Choroid plexus epithelial cell (primary cell): Measurements from ENCODE around the gene TBC1D1.
A peak's percentile ranks its signal among the peaks of the same experiment; 100 is the strongest.

ENCODE experiments used
- DNase-seq: peaks from one replicate; pipeline ENCODE4 v3.0.0-alpha.2; 2010; ENCODE audit warnings: low read depth
- H3K4me3 ChIP-seq: 2 replicates; pipeline ENCODE4 v1.5.1; 2011; ENCODE audit warnings: low read depth, mild to moderate bottlenecking, control low read depth, low read length, moderate library complexity
- TF ChIP-seq, protein P1 (sequence below): conservative IDR thresholded peaks from 2 replicates; pipeline ENCODE4 v1.5.1; 2011; ENCODE audit warnings: low read depth, mild to moderate bottlenecking, control low read depth, inconsistent platforms, low read length, moderate library complexity

Gene TBC1D1

DNA sequence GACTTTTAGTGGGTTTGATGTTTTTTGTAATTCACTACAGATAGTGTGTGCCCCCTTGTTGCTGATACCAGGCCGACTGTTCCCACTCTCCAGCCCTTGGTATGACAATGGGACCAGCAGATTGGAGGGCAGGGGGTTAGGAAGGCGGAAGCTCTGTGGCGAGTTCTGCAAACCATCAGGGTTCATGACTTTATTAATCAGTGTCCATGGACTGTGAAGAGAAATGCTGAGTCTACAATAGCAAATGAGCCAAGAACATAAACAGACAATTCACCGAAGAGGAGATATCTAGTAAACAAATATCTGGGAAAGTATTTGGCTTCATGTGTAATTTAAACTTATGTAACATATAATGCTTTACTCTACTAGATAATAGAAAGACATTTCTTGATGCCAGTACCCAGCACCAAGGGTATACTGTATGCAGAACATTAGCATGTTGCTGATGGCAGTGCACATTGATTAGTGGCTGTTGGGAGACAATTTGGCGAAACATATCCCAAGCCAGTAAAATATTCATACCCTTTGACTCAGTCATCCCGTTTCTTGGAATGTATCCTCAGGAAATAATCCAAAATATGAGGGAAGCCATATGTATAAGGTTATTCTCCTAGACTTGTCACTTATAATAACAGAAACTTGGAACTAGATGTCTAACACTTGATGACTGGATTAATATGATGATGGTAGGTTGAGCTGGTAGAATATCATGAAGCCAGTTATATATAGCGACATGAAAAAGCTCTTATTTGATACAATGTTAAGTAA, 238.8 kb downstream of the TBC1D1 start:
- H3K4me3 ChIP-seq, result no peak overlapping the region
- TF ChIP-seq, protein P1, sequence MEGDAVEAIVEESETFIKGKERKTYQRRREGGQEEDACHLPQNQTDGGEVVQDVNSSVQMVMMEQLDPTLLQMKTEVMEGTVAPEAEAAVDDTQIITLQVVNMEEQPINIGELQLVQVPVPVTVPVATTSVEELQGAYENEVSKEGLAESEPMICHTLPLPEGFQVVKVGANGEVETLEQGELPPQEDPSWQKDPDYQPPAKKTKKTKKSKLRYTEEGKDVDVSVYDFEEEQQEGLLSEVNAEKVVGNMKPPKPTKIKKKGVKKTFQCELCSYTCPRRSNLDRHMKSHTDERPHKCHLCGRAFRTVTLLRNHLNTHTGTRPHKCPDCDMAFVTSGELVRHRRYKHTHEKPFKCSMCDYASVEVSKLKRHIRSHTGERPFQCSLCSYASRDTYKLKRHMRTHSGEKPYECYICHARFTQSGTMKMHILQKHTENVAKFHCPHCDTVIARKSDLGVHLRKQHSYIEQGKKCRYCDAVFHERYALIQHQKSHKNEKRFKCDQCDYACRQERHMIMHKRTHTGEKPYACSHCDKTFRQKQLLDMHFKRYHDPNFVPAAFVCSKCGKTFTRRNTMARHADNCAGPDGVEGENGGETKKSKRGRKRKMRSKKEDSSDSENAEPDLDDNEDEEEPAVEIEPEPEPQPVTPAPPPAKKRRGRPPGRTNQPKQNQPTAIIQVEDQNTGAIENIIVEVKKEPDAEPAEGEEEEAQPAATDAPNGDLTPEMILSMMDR, result no peak
- DNase-seq, result peak; percentile 37

DNA sequence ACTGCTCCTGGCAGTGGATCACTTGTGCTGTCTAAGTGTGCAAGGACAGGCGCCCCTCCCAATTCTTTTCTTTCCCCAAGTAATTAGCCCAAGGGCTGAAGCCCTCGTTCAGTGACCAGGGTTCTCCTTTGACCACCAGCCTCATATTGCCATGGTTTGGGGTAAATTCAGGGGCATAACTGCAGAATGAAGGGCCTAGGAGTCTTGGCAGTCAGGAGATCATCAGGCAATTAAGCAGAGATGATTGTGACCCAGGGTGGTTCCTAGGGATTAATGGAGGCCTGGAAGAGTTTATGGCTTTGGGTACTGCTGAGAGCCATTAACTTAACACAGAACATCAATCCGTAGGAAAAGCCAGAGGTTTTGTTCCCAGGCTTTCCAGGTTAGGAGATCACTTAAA, 240.0 kb downstream of the TBC1D1 start:
- no peak overlapping the region for H3K4me3 ChIP-seq
- no peak for DNase-seq
- TF ChIP-seq, protein P1, result no peak

DNA sequence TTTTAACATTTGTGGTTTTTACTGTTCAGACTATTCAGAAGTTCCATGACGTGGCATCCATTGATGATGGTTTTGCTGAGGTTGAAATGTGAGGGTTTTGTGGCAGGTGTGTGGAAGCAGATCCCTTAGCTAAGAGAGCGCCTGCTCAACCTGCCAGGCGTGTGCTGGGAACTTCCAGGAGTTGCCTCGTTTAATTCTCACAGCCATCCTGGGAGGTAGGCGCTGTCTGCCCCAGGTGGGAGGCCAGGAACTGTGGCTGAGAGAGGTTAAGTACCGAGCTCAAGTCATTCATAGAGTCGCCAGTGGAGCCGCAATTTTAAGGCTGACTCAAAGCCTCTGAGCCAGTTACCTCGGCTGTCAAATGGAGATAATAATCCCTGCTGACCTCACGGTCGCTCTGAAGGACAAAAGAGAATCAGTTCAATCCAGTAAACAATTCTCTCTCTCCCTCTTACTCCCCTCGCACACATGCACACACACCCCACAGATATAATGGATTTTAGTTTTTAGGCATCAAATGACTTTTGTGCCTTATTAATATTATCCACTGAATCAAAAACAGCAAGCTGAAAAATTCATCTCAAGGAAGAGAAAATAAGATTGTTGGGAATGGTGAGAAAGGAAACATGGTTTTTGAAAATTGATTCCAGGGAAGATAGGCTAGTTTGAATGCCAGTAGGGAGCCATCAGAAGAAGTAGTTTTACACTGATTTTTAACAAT, 240.6 kb downstream of the TBC1D1 start:
- H3K4me3 ChIP-seq, result no peak overlapping the region
- TF ChIP-seq, protein P1, result peak; percentile 17
- peak; percentile 60 for DNase-seq

DNA sequence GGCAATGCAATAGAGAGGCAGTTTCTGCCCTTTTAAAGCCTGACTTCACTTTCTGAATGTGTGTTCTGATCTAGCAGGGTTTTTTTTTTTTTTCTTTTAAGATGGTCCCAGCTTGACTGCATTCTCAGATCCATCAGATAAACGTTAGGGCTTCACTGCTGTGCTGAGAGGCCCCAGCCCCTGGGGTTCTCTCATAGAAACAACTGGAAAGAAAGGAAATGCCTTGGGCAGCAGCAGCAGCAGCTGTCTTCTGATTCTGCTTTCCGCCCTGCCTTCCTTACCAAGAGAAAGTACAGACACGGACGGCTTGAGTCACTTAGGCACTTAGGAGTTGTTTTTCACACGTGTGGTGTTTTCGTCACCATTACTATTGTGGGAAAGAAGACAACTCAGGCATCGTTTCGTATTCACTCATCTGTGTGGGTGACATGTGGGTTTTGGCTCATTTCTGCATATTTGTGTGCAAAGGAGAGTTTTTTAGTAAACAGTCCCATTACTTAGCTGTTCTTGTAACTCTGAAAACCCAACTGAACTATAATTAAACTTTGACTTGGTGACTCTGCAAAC, 241.3 kb downstream of the TBC1D1 start:
- DNase-seq, result peak; percentile 99
- H3K4me3 ChIP-seq, result no peak overlapping the region
- TF ChIP-seq, protein P1, result no peak

DNA sequence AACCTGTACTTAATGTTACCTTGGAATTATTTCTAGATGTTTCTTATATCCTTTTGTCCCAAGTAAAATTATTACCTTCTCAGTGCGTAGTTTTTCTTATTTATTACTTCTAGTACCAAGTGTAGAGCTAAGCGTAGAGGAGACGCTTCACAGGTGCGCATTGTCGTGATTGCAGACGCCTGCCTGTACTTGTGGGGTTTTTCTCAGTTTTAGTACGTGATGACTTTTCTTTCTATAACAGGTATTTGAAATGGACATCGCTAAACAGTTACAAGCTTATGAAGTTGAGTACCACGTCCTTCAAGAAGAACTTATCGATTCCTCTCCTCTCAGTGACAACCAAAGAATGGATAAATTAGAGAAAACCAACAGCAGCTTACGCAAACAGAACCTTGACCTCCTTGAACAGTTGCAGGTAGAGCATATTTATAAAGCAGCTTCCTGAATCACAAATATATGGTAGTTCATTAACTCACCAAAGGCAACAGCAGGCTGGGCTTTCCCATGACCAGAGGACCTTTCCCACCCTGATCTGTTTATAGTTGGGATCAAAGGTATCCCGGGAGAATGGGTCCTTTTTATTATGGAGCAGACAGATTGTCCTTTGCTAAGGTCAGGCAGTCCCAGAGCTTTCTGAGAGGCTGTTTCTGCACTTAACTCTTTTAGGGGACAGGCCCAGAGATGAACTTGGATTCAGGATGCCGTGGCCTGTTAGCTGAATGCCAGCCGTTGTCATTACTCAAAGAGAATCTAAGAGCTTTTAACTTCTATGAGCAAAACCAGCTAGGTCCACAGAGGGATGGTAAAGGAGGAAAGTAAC, 242.2 kb downstream of the TBC1D1 start:
- TF ChIP-seq, protein P1, result no peak
- H3K4me3 ChIP-seq, result no peak overlapping the region
- no peak for DNase-seq

DNA sequence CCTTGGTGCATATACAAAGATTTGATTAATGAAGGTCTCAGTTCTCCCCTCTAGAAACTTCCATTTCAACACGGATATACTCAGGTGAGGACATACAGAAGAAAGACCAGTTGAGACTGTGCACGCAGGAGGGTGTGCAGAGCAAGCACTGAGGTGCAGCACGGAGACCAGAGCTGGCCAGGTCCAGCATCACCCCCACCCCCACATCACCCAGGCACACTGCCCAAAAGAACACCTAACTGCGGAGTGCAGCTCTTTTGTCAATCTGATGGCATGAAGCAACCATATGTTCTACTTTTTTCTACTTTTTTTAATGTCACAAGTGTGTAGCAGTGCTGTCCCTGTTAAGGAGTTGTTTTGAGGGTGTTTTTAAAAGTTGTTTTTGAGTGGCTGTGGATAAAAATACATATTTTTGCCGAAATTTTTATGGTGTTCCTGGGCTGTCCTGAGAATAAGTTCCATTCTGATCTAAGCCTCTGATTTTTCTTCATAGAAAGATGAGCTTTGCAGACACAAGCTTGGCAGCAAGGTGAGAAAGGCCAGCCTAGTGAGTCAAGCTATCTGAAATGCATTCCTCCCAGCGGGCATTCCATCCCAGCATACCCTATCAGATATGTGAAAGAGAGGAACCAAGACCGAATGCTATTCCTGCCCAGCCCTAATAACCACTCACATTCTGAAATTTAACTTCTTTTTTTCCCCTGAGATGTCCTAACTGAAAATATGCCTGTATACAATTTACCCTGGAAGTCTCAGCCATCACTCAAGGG, 243.0 kb downstream of the TBC1D1 start:
- no peak overlapping the region for H3K4me3 ChIP-seq
- DNase-seq, result peak; percentile 23
- TF ChIP-seq, protein P1, result no peak
